H1 (cell line): Measurements from ENCODE around the gene CTIF. TPM values are rescaled to one million over a fixed set of nuclear protein-coding genes. Genes with fewer than 3 reads are reported as not detected.

Source experiments
- CTCF ChIA-PET: fragments of 300-600 bp; sonication (Branson Sonifier 250); formaldehyde crosslinking; loops from one replicate; lab custom pipeline; 2021; ENCODE audit not compliant: partially characterized antibody; lab: Charles Lee
- POLR2A ChIA-PET: fragments of 300-600 bp; sonication (Branson Sonifier 250); formaldehyde crosslinking; loops from one replicate; lab custom pipeline; 2021; ENCODE audit warnings: inconsistent platforms; ENCODE audit not compliant: partially characterized antibody; lab: Charles Lee
- DNase-seq, 2 experiments: peaks; one replicate each; pipeline versions ENCODE4 v3.0.0 to v3.0.0-alpha.2; 2010 to 2022; ENCODE audit warnings: low spot score in 2 of 2, low read depth in 1 of 2, mixed read lengths in 1 of 2
- FAIRE-seq: peaks from 2 replicates; lab custom pipeline; 2011; peaks lifted over from hg19 to GRCh38; lab: Jason Lieb, UNC
- H2AFZ ChIP-seq: 2 replicates; pipeline ENCODE4 v1.8.1; 2012; ENCODE audit warnings: low read length, inconsistent platforms
- H2AK5ac ChIP-seq: 2 replicates; pipeline ENCODE4 v1.6.1; 2013; ENCODE audit warnings: low read depth, low read length
- H2BK120ac ChIP-seq: replicated peaks from 2 replicates; pipeline ENCODE3; 2013; ENCODE audit warnings: low read depth, low read length, inconsistent platforms
- H2BK12ac ChIP-seq: 2 replicates; pipeline ENCODE4 v1.6.1; 2013; ENCODE audit warnings: low read depth, low read length
- H2BK15ac ChIP-seq: 2 replicates; pipeline ENCODE4 v1.6.1; 2013; ENCODE audit warnings: low read length
- H2BK20ac ChIP-seq: 2 replicates; pipeline ENCODE4 v1.6.1; 2013; ENCODE audit warnings: low read length
- H2BK5ac ChIP-seq: 2 replicates; pipeline ENCODE4 v1.6.1; 2013; ENCODE audit warnings: low read depth, low read length
- H3K14ac ChIP-seq: 2 replicates; pipeline ENCODE4 v1.6.1; 2013; ENCODE audit warnings: inconsistent platforms; ENCODE audit not compliant: insufficient read length
- H3K18ac ChIP-seq: 2 replicates; pipeline ENCODE4 v1.6.1; 2013; ENCODE audit warnings: low read length; ENCODE audit errors: extremely low read depth
- H3K23ac ChIP-seq: 2 replicates; pipeline ENCODE4 v1.6.1; 2013; ENCODE audit warnings: inconsistent platforms; ENCODE audit not compliant: insufficient read length
- H3K23me2 ChIP-seq: 2 replicates; pipeline ENCODE4 v1.6.1; 2013; ENCODE audit warnings: low read depth, low read length
- H3K27ac ChIP-seq: 2 replicates; pipeline ENCODE4 v1.6.1; 2011; ENCODE audit warnings: low read depth, low read length, inconsistent platforms
- H3K27me3 ChIP-seq, 4 experiments: replicated peaks in 1 of 4; 1 replicate in 1 of 4; 2 replicates in 3 of 4; pipeline versions ENCODE4 v1.6.1 to v1.8.1; 2011 to 2013; ENCODE audit warnings: low read length in 3 of 4, mild to moderate bottlenecking in 3 of 4, inconsistent platforms in 2 of 4, mixed read lengths in 2 of 4, moderate library complexity in 1 of 4; ENCODE audit not compliant: control insufficient read depth in 3 of 4, insufficient read depth in 3 of 4; ENCODE audit errors: extremely low read depth in 1 of 4
- H3K36me3 ChIP-seq, 4 experiments: 2 replicates each; pipeline versions ENCODE4 v1.6.1 to v1.8.1; 2011 to 2013; ENCODE audit warnings: mild to moderate bottlenecking in 4 of 4, low read length in 3 of 4, moderate library complexity in 2 of 4, control low read depth in 1 of 4, inconsistent platforms in 1 of 4; ENCODE audit not compliant: insufficient read depth in 4 of 4, control insufficient read depth in 2 of 4
- H3K4ac ChIP-seq: replicated peaks from 2 replicates; pipeline ENCODE3; 2013; ENCODE audit warnings: low read length, low read depth, mixed read lengths, inconsistent platforms; ENCODE audit not compliant: insufficient read length
- H3K4me1 ChIP-seq, 4 experiments: replicated peaks in 1 of 4; 1 replicate in 1 of 4; 2 replicates in 3 of 4; pipeline versions ENCODE4 v1.6.1 to v1.8.1; 2011 to 2013; ENCODE audit warnings: low read length in 3 of 4, inconsistent platforms in 2 of 4, mixed read lengths in 1 of 4; ENCODE audit not compliant: insufficient read depth in 4 of 4, control insufficient read depth in 3 of 4
- H3K4me2 ChIP-seq, 2 experiments: 2 replicates each; pipeline versions ENCODE4 v1.6.1 to v1.8.1; 2011 to 2013; ENCODE audit warnings: low read depth in 2 of 2, low read length in 2 of 2, control low read depth in 1 of 2, inconsistent platforms in 1 of 2, mild to moderate bottlenecking in 1 of 2; ENCODE audit not compliant: insufficient read depth in 1 of 2
- H3K4me3 ChIP-seq, 4 experiments: fragments of 200-600, 300-600 bp in 1 of 4; sonication (generic), shearing (Covaris generic), sonication (Bioruptor Twin) in 1 of 4; 2 replicates each; pipeline versions ENCODE4 v1.5.1 to v1.8.1; 2011 to 2016; ENCODE audit warnings: low read length in 4 of 4, low read depth in 3 of 4, control low read depth in 2 of 4, inconsistent platforms in 2 of 4, mild to moderate bottlenecking in 2 of 4, mixed read lengths in 1 of 4, moderate library complexity in 1 of 4; ENCODE audit not compliant: insufficient read depth in 2 of 4; ENCODE audit errors: extremely low read depth in 1 of 4
- H3K56ac ChIP-seq: replicated peaks from 2 replicates; pipeline ENCODE3; 2013; ENCODE audit warnings: low read depth, mild to moderate bottlenecking, mixed read lengths, low read length, inconsistent platforms; ENCODE audit not compliant: insufficient read length
- H3K79me1 ChIP-seq: 2 replicates; pipeline ENCODE4 v1.6.1; 2013; ENCODE audit warnings: low read depth, low read length, control low read depth
- H3K79me2 ChIP-seq, 2 experiments: 2 replicates each; pipeline versions ENCODE4 v1.6.1 to v1.8.1; 2012 to 2013; ENCODE audit warnings: low read length in 2 of 2, mild to moderate bottlenecking in 2 of 2, inconsistent platforms in 1 of 2; ENCODE audit not compliant: insufficient read depth in 2 of 2, control insufficient read depth in 1 of 2
- H3K9ac ChIP-seq, 4 experiments: replicated peaks in 1 of 4; 1 replicate in 1 of 4; 2 replicates in 3 of 4; pipeline versions ENCODE4 v1.6.1 to v1.8.1; 2011 to 2013; ENCODE audit warnings: low read depth in 3 of 4, low read length in 3 of 4, control low read depth in 2 of 4, mild to moderate bottlenecking in 2 of 4, moderate library complexity in 2 of 4, inconsistent platforms in 1 of 4; ENCODE audit errors: extremely low read depth in 1 of 4
- H3K9me3 ChIP-seq, 2 experiments: 2 replicates each; pipeline versions ENCODE4 v1.6.1 to v1.8.1; 2012 to 2013; ENCODE audit warnings: mild to moderate bottlenecking in 2 of 2, moderate library complexity in 2 of 2, control low read depth in 1 of 2, inconsistent platforms in 1 of 2, low read depth in 1 of 2, low read length in 1 of 2, mixed read lengths in 1 of 2; ENCODE audit not compliant: insufficient read depth in 2 of 2
- H4K20me1 ChIP-seq, 2 experiments: replicated peaks in 1 of 2; 2 replicates each; pipeline versions ENCODE3 to v1.8.1; 2011 to 2013; ENCODE audit warnings: inconsistent platforms in 2 of 2, low read length in 2 of 2, mild to moderate bottlenecking in 1 of 2; ENCODE audit not compliant: insufficient read depth in 2 of 2, control insufficient read depth in 1 of 2
- H4K5ac ChIP-seq: 2 replicates; pipeline ENCODE4 v1.6.1; 2013; ENCODE audit warnings: low read length, low read depth, mixed read lengths, inconsistent platforms; ENCODE audit not compliant: insufficient read length
- H4K8ac ChIP-seq: 2 replicates; pipeline ENCODE4 v1.8.0; 2013; ENCODE audit warnings: mild to moderate bottlenecking, moderate library complexity, low read length, inconsistent platforms; ENCODE audit not compliant: insufficient read depth; ENCODE audit errors: extremely low read depth
- H4K91ac ChIP-seq: replicated peaks from 2 replicates; pipeline ENCODE3; 2013; ENCODE audit warnings: low read length, mixed read lengths, inconsistent platforms; ENCODE audit not compliant: insufficient read length
- ASH2L ChIP-seq: fragments of 200-600, 300-600 bp; sonication (generic); IDR thresholded peaks from one replicate; pipeline ENCODE4 v1.7.1; 2017; ENCODE audit warnings: low read length
- CHD2 ChIP-seq: IDR thresholded peaks from 2 replicates; pipeline ENCODE4 v1.6.1; 2012; ENCODE audit warnings: low read length, improper control_type of control experiment
- CREB1 ChIP-seq: IDR thresholded peaks from 2 replicates; pipeline ENCODE4 v1.6.1; 2012; ENCODE audit warnings: inconsistent platforms
- CTBP2 ChIP-seq: IDR thresholded peaks from 2 replicates; pipeline ENCODE4 v1.7.0; 2011; ENCODE audit warnings: borderline replicate concordance, mild to moderate bottlenecking, moderate library complexity, mixed read lengths, low read length; ENCODE audit not compliant: insufficient read depth, insufficient read length
- EZH2 ChIP-seq: fragments of 200-600 bp; sonication (generic); IDR thresholded peaks from 2 replicates; pipeline ENCODE4 v1.7.1; 2012; ENCODE audit warnings: low read depth, mild to moderate bottlenecking, moderate library complexity, low read length, inconsistent platforms; ENCODE audit not compliant: severe bottlenecking
- FOSL1 ChIP-seq: IDR thresholded peaks from 2 replicates; pipeline ENCODE4 v1.6.1; 2011; ENCODE audit warnings: mild to moderate bottlenecking, low read depth, low read length, moderate library complexity; ENCODE audit not compliant: insufficient read depth
- PHF8 ChIP-seq: fragments of 200-600 bp; sonication (generic); conservative IDR thresholded peaks from 2 replicates; pipeline ENCODE4 v1.7.1; 2012; ENCODE audit warnings: low read depth, mild to moderate bottlenecking, inconsistent platforms, low read length, moderate library complexity
- POU5F1 ChIP-seq: IDR thresholded peaks from 2 replicates; pipeline ENCODE4 v1.6.1; 2011; ENCODE audit warnings: low read depth, mild to moderate bottlenecking, low read length, moderate library complexity
- RAD21 ChIP-seq, 2 experiments: IDR thresholded peaks in 1 of 2; conservative IDR thresholded peaks in 1 of 2; 2 replicates each; pipeline ENCODE4 v1.6.1; 2011; ENCODE audit warnings: low read depth in 2 of 2, low read length in 2 of 2, improper control_type of control experiment in 1 of 2, inconsistent platforms in 1 of 2, mild to moderate bottlenecking in 1 of 2, moderate library complexity in 1 of 2
- RFX5 ChIP-seq: IDR thresholded peaks from 2 replicates; pipeline ENCODE4 v1.6.1; 2011; ENCODE audit warnings: low read depth, low read length, improper control_type of control experiment, borderline replicate concordance
- RXRA ChIP-seq: IDR thresholded peaks from 2 replicates; pipeline ENCODE4 v1.6.1; 2011; ENCODE audit warnings: low read depth, mild to moderate bottlenecking, low read length, moderate library complexity; ENCODE audit not compliant: insufficient read depth
- SIX5 ChIP-seq: IDR thresholded peaks from 2 replicates; pipeline ENCODE4 v1.6.1; 2011; ENCODE audit warnings: mild to moderate bottlenecking, low read depth, low read length
- SP2 ChIP-seq: IDR thresholded peaks from 2 replicates; pipeline ENCODE4 v1.6.1; 2012; ENCODE audit warnings: mild to moderate bottlenecking, low read length, inconsistent platforms
- TCF12 ChIP-seq: IDR thresholded peaks from 2 replicates; pipeline ENCODE4 v1.6.1; 2011; ENCODE audit warnings: low read depth, mild to moderate bottlenecking, low read length
- YY1 ChIP-seq: IDR thresholded peaks from 2 replicates; pipeline ENCODE4 v1.6.1; 2011; ENCODE audit warnings: low read depth, mild to moderate bottlenecking, low read length
- WGBS, 2 experiments: shearing (Covaris generic) in 1 of 2; methylation state at CpG; one replicate each; pipeline versions ENCODE4 v1.1.6 to v1.1.7; 2013 to 2015; ENCODE audit warnings: low lambda C conversion rate in 2 of 2, mixed read lengths in 2 of 2, inconsistent platforms in 1 of 2, low coverage in 1 of 2, missing lambda C conversion rate in 1 of 2; ENCODE audit not compliant: insufficient replicate concordance in 2 of 2, insufficient coverage in 1 of 2, insufficient read length in 1 of 2; ENCODE audit errors: extremely low coverage in 1 of 2, missing lambda C conversion rate in 1 of 2; 5-methylcytosine and 5-hydroxymethylcytosine counted together
- polyA plus RNA-seq, 7 experiments: library from polyadenylated mRNA; depleted of rRNA in 3 of 7; stranded (reverse) in 5 of 7; unstranded in 2 of 7; fragments of >200 nt in 5 of 7; fragments of 200-250 nt in 2 of 7; gene quantifications; 1 replicate in 5 of 7; 2 replicates in 1 of 7; 4 replicates in 1 of 7; pipeline versions ENCODE4 v1.2.1 to v1.2.3, GENCODE V29; 2011 to 2013; ENCODE audit warnings: missing spikeins in 2 of 7, mixed read lengths in 2 of 7
- total RNA-seq: library from RNA; stranded (reverse); fragmentation: NEBNext Ultra II Directional; extraction: Animal tissue kit (Norgen Biotek cat#: 25700); gene quantifications from 2 replicates; pipeline ENCODE4 v1.2.1, GENCODE V29; 2021

The CTIF gene
- total and polyA plus RNA-seq, 2 of the 8 experiments (the other 6 are each of a cell fraction or from before 2014, with no cell fraction given) = 9.0 to 17.8 TPM

DNA sequence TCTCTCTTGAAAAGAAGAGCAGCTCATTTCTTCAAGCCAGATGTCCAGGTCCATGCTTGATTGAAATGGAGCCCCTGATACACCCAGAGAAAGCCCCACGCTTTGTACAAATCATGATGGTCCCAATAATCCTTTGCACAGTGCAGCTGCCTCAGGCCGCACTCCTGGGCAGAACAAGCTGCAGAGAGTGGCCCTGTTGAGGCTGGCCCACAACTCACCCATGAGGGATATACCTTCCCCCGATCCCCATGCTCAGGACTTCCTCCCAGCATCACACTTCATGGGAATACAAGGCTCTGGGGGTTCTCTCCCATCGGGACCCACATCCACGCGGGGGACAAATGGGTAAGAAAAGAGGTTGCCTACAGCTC is 181.8 kb downstream of the CTIF start:
- no peaks in the 10 kb centered on the region for H3K79me1 ChIP-seq
- H3K4me1 ChIP-seq = no peaks in the 10 kb centered on the region
- no peak overlapping the region for H4K8ac ChIP-seq
- no peaks in the 10 kb centered on the region for H3K79me2 ChIP-seq
- H4K91ac ChIP-seq = no peak overlapping the region
- no peak overlapping the region for H3K27ac ChIP-seq
- DNase-seq (no peak), FAIRE-seq (no peak)
- no peak overlapping the region for H2BK20ac ChIP-seq
- no peaks in the 10 kb centered on the region for H3K23me2 ChIP-seq
- CTCF ChIA-PET = interaction anchor here (0.8 to 2.7 kb wide), 2 partner anchors 12 to 48 kb away, joined by 3 to 11 read pairs; no protein-coding TSS in a partner anchor
- POLR2A ChIA-PET = no interaction called here
- H3K56ac ChIP-seq = no peak overlapping the region
- H3K36me3 ChIP-seq = no peaks in the 10 kb centered on the region
- no peak overlapping the region for H2BK120ac ChIP-seq
- H3K4me3 ChIP-seq = no peak overlapping the region
- H3K4ac ChIP-seq = no peak overlapping the region
- peaks cover 0 to 2% of the 10 kb centered on the region in 2 experiments for H4K20me1 ChIP-seq
- no peak overlapping the region for H3K18ac ChIP-seq
- no peak overlapping the region for H3K14ac ChIP-seq
- H2BK5ac ChIP-seq = no peak overlapping the region
- H2BK12ac ChIP-seq = no peak overlapping the region
- no peaks in the 10 kb centered on the region for H3K27me3 ChIP-seq
- H2AK5ac ChIP-seq = no peak overlapping the region
- WGBS, 2 experiments = 96% methylated on average over 6 of the region's 6 CpGs; no CpG with 5 or more reads in 1 of the 2 experiments
- no peak overlapping the region for H3K4me2 ChIP-seq
- no peak overlapping the region for H3K23ac ChIP-seq
- H3K9ac ChIP-seq = no peak overlapping the region
- H2BK15ac ChIP-seq = no peak overlapping the region
- no peaks in the 10 kb centered on the region for H3K9me3 ChIP-seq
- no peak overlapping the region for H4K5ac ChIP-seq
- H2AFZ ChIP-seq = no peak overlapping the region
- TF ChIP-seq FOSL1 = no peak
- TF ChIP-seq TCF12 = no peak
- TF ChIP-seq CTBP2 = no peak
- no peak for TF ChIP-seq SP2
- no peak for TF ChIP-seq RXRA
- no peak for TF ChIP-seq SIX5
- no peak for TF ChIP-seq POU5F1
- no peak for TF ChIP-seq RAD21 (IDR thresholded peaks at IDR 0.05 in 1 of 2, conservative IDR thresholded peaks at IDR 0.05 in 1 of 2; ENCODE audit: low read depth in 2 of 2, low read length in 2 of 2)
- TF ChIP-seq CHD2 = no peak
- TF ChIP-seq RFX5 = no peak
- no peak for TF ChIP-seq ASH2L
- no peak for TF ChIP-seq PHF8
- TF ChIP-seq CREB1 = no peak
- no peak for TF ChIP-seq EZH2
- no peak for TF ChIP-seq YY1
